Right lobe of liver (tissue), 4 donors: ENCODE measurements around the gene TBCD.

Experiments used
- CTCF ChIP-seq, 4 donors: fragments of 200-600 bp in 3 of 4; fragments of 450-650 bp in 1 of 4; IDR thresholded peaks; one replicate each; pipeline versions ENCODE4 v1.5.1 to v1.8.0; 2016 to 2022; ENCODE audit warnings: antibody characterized with exemption in 4 of 4, mild to moderate bottlenecking in 2 of 4
- POLR2A ChIP-seq: fragments of 450-650 bp; IDR thresholded peaks from one replicate; pipeline ENCODE4 v1.6.1; 2017; ENCODE audit warnings: antibody characterized with exemption, mild to moderate bottlenecking
- donor health status: DM: no; HTN: no; CAD: no.
- donor health status: DM: no; HTN: no; CAD: no.
- donor health status: DM: no; HTN: yes; CAD: no.

- no peak for TF ChIP-seq CTCF (IDR thresholded peaks at IDR 0.05)
- TF ChIP-seq POLR2A, result no peak
These were observed 205.0 kb downstream of the TBCD start for GRCh38 chr17:82956726-82957468.
